ENCODE data around the gene GRAMD4.
"Not testable (repeated sequence)": the region's sequence is repeated elsewhere in the genome, so short reads cannot be mapped to it uniquely, and the experiment has no call there.

The GRAMD4 gene

GRCh38 chr22:46619240-46619829, 851 bp upstream of the GRAMD4 start:
- no peak for DNase-seq (ENCODE audit: low read depth)

DNA sequence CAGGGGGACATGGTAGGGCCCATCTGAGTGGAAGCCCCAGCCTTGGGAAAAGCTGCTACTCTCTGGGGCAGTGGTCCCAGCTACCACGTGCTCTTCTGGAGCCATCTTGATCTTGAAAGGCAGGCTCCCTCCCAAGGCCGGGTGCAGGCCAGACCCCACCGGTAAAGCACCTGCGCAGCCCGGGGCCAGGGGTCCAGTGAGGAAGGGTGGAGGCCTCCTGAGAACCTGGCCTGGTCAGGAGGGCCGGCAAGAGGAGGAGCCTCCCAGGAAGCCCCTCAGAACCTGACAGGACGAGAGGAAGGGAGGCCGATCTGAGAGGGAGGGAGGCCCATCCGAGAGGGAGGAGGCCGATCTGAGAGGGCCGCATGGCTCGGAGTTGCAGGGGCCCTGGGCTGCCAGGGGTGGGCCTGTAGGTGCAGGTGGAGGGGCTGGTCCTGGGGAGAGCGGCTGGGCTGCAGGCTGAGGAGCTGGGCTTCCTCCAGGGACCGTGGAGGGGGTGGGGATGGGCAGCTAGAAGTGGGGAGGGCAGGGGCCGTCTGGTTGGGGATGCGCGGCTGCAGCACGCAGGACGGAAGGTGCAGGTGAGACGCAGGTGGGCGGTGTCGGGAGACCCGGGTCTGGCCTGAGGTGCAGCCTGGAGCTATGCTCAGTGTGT, 529 bp downstream of the GRAMD4 start:
- no peak for DNase-seq (ENCODE audit: low read depth)

- DNase-seq (ENCODE audit: low read depth): not testable (repeated sequence)
Measured at GRCh38 chr22:46621243-46621930, 1.2 kb downstream of the GRAMD4 start.

GRCh38 chr22:46622081-46622521, 1.9 kb downstream of the GRAMD4 start:
- no peak for DNase-seq (ENCODE audit: low read depth)

- DNase-seq (ENCODE audit: low read depth): no peak
Measured at GRCh38 chr22:46625113-46625842, 5.1 kb downstream of the GRAMD4 start.

GRCh38 chr22:46625843-46626349, 5.7 kb downstream of the GRAMD4 start:
- DNase-seq (ENCODE audit: low read depth): no peak

DNA sequence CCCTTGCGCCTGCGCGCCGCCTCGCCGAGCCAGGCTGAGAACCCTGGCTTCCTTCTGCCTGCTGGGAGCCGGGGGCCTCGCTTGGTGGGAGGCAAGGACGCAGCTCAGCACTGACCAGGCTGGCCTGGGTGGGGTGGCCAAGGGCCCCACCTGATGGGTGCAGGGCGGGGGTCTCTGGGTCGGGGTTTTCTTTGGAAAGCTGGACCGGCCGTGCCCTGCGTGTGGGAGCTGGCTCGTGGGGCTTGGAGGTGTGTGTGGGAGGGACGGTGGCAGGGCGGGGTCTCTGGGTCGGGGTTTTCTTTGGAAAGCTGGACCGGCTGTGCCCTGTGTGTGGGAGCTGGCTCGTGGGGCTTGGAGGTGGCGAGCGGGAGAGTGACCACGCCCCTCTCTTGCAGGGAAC, 6.2 kb downstream of the GRAMD4 start:
- no peak for DNase-seq (ENCODE audit: low read depth)

DNA sequence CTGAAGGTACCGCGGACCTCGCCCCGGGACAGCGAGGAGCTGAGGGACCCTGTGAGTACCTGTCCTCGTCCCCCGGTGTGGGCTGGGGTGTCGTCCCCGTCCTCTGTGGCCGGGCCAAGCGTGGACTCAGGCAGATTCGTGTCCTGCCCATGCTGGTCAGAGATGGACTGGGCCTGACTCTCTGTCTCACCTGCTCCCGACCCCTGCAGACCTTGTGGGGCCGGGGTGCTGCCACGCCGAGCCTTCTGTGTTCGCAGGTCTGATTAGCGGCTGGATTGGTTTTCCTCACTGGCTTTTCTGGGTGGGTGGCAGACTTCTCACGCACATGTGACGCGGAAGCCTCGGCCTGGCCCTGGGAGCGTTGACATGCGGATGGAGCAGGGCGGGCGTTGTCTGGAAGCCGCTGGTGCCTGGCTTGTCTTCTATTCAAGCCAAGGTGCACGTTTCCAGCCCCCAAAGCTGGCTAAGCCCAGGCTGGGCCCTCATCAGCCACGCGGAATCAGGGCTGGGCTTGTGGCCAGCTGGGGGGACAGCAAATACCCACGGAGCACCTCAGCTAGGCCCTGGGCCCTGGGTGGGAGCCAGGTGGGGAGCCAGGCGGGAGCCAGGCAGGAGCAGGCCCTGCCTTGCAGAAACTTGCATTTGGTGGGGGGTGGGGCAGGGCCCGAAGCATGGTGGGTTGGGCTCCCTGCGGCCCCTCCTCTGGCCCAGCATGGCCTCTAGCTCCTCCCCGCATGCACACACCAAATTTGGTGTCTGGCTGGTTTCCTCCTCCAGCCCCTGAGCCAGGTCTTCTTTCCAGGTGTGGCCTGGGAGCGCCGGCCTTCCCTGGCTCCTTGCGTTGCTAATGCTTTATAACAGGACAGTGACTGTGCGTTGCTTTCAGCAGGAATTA, 7.0 kb downstream of the GRAMD4 start:
- DNase-seq (ENCODE audit: low read depth): no peak

DNA sequence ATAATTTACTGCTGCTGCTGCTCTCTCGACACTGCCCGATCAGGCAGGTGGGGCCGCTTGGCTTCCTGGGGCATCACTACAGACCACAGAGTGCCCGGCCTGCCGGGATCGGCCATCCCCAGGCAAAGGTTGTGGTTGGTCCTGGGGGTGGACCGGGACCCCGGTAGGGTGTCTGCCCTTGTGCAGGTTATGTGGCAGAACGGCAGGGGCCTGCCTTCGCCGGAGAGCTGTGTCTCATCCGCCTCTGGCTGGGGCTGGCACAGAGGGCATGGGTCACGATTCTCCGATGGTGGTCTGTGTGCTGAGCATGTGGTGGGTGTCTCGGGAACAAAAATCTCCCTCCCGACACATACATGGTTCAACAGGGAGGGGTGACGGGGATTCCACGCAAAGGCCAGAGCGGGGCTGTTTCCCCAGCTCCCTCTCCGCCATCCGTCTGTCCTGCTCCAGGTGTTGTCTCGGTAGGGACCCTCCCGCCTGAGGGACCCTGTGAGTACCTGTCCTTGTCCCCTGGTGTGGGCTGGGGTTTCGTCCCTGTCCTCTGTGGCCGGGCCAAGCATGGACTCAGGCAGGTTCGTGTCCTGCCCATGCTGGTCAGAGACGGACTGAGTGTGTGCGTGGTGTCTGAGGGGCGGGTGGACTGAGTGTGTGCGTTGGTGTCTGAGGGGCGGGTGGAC, 7.8 kb downstream of the GRAMD4 start:
- DNase-seq (ENCODE audit: low read depth): no peak

DNA sequence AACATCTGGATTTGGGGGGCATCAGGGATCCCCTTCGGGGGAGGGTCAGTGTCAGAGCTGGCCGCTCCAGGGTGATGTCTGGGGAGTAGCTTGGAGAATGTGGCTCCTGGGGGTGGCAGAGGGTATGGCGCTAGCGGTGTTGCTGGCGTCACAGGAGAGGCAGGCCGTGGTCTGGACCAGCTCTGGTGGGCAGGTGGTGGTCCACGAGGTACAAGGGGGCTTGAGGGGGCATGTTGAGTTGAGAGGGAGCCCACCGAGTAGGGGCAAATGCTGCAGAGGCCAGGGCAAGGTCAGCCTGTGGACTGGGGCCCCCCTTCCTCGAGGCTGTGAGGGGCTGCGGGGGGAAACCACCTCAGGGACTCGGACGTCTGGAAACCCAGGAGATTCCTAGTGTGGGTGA, 8.6 kb downstream of the GRAMD4 start:
- no peak for DNase-seq (ENCODE audit: low read depth)

DNA sequence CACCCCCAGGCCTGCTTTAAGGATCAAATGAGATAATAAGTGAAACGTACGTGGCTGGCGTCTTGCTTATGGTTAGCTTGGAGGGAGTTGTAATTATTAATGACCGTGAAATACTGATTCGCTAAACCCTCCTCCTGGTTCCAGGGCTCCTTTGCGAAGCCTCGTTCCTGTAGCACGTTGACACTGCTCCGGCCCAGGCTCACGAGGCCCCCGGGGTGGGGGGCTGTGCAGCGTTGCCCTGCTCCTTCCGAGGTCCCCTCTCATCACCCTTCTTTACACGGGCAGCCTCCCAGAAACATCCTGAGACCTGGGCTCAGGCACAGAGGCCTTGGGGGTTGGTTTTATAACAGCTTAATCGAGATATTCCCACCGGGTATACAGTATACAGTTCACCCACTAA, 9.1 kb downstream of the GRAMD4 start:
- DNase-seq (ENCODE audit: low read depth): no peak

DNA sequence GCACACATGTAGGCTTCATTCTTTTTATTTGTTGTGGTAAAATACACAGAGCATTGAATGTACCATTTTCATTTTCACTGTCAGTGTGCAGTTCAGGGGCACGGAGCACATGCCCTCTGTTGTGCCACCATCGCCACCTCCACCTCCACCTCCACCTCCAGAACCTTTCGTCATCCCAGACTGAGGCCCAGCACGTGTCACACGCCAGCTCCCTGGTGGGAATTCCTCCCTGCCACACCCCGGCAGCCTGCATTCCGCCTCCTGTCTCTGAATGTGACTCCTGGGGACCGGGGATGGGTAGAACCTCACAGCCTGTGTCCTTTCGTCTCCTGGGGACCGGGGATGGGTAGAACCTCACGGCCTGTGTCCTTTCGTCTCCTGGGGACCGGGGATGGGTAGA, 10.9 kb downstream of the GRAMD4 start:
- no peak for DNase-seq (ENCODE audit: low read depth)

DNA sequence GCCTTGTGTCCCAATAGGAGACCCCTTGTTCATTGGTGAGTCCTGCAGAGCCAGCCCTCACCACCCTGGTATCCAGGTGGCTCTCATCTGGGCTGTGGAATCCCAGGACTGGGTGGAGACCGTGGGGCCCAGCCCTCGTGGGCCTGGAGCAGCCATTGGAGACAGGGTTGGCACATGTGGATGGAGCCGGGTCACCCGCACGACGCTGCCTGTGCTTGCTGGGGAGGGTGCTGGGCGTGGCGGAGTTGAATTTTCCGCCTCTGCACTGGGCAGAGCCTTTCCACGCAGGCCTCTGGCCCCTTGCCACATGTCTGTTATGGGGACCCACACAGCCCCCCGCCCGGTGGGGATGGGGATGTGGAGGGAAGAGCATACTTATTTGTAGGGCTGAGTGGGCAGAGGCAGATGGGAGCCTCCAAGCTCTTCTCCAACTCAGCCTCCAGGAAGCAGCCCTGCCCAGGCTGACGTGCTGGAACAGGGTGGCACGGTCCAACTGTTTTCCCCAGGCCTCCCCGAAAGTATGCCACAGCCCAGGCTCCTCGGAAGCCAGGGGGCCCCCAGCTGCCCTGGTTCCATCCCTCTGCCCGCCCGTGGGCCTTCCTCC, 12.6 kb downstream of the GRAMD4 start:
- DNase-seq (ENCODE audit: low read depth): no peak

DNA sequence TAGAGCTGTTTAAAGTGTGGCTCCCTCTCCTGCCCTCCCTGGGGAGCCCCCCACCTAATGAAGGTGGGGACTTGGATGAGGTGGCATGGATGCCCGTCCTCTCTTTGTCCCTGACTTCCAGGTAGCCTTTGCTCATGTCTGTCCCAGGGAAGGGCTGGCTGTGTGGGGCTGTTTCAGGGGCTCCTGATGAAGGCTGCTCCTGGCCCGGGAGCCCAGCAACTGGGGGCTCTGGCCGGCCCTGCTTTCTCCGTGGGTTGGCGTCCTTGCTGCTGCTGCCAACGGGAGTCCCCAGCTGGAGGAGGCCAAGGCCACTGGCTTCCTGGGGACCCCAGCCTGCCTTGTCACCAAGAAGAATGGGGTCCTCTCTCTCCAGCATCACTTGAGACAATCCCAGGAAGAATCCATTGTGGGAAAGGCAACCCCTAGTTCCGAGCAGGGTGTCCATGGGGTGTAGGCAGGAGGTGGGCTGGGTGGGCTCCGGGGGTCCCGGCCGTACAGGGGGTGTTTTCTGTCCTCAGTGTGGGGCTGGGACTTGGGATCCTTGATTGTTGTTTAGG, 13.2 kb downstream of the GRAMD4 start:
- no peak for DNase-seq (ENCODE audit: low read depth)

DNA sequence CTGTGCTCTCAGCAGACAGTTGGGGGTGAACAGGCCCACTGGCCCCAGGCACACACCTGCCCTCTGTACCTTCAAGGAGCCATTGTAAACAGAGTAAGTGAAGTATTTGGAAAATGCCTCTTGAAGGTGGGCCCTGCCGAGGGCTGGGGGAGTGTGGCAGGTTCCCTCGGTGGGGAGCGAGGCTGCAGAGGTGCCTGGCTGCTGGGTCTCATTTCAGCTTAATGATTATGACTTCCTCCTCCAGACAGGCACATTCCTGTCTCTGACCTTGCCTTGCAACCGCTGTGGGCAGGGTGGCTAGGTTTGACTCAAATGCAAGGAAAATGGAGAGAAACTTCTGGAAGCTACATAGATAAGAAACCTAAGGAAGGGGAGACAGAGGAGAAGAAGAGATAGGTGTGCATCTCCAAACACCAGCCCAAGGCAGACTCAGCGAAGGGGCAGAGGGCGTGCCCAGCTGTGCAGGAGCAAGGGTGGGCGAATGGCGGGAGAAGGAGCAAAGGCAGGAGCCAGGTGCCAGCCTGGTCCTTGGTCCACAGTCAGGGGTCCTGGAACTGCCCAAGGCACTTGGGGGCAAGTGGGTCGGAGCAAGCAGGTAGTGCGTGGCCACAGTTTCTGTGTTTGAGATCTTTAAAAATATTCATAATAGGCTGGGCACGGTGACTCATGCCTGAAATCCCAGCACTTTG, 14.0 kb downstream of the GRAMD4 start:
- DNase-seq (ENCODE audit: low read depth): no peak

DNA sequence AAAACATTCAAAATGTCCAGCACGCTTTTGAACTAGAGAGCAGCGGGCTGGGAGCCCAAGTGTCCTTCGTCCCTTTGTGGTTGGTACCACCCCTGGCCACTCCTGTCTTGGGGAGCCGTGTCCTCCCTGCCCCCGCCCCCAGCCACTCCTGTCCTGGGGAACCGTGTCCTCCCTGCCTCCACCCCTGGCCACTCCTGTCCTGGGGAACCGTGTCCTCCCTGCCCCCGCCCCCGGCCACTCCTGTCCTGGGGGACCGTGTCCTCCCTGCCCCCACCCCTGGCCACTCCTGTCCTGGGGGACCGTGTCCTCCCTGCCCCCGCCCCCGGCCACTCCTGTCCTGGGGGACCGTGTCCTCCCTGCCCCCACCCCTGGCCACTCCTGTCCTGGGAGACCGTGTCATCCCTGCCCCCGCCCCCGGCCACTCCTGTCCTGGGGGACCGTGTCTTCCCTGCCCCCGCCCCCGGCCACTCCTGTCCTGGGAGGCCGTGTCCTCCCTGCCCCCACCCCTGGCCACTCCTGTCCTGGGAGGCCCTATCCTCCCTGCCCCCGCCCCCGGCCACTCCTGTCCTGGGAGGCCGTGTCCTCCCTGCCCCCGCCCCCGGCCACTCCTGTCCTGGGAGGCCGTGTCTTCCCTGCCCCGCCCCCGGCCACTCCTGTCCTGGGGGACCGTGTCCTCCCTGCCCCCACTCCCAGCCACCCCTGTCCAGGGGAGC, 14.9 kb downstream of the GRAMD4 start:
- DNase-seq (ENCODE audit: low read depth): not testable (repeated sequence)

- no peak for DNase-seq (ENCODE audit: low read depth)
Measured at GRCh38 chr22:46635756-46636155, 15.6 kb downstream of the GRAMD4 start.

DNA sequence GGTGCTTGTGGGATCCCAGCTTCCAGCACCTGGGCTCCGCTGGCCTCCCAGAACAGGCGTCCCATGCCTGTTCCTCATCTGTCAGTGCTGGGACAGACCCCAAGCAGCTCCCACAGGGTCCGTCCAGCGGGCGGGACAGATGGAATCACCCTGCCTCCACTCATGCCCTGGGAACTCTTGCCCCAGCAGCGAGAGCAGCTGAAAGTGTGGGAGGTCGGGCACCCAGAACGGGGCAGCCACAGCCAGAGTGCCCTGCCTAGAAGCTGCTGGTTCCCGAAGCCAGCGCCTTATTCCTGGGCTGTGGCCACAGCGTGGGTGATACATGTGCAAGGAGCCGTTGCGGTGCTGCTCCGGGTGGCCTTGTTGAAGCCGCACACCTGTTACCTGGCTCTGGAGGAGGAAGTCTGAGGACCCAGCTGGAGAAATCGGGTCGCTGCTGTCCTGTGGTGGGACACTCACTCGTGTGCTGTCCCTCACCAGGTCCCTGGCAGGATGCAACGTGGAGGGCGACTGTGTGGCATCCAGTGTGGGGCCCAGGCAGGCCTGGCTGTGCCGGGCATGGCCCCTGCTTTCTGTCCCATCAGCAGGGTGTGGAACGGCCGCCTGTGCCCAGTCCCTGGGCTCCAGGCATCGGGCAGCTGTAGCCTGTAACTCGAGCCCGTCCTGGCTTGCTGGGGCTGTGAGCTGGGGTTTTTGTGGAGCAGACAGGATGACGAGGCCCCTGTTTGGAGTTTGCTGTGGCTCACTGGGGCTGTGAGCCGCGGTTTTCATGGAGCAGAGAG, 16.2 kb downstream of the GRAMD4 start:
- no peak for DNase-seq (ENCODE audit: low read depth)
